Hepatic stellate cell (primary cell): ENCODE data around the gene THRB.

ENCODE experiments used
- DNase-seq: peaks from one replicate; pipeline ENCODE4 v3.0.0; 2011; ENCODE audit warnings: low spot score

The THRB gene

DNA sequence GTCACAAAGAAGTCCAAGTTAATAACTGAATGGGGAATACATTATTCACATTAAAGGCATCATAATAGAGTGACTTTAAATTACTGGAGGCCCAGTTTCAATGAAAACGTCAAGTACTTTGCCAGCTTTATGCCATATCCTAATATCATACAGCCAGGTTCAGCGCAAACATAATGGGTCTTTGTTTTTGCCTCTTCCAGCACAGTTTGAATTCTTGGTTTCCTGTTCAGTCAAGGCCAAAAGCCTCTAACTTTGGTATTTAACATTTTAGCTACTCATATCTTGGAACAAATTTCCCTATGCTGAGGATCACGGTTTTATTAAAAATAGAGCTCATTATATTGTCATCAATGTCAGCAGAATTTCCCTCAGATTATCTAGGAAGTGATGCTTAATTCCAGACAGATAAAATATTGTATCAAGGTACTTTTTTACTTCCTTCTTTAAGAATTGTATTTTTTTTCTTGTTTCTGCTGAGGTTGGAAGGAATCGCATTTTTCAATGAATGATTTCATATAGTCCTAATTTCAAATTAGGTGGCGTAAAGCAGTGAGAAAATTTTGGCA lies 269.2 kb downstream of the THRB start:
- no peak for DNase-seq

DNA sequence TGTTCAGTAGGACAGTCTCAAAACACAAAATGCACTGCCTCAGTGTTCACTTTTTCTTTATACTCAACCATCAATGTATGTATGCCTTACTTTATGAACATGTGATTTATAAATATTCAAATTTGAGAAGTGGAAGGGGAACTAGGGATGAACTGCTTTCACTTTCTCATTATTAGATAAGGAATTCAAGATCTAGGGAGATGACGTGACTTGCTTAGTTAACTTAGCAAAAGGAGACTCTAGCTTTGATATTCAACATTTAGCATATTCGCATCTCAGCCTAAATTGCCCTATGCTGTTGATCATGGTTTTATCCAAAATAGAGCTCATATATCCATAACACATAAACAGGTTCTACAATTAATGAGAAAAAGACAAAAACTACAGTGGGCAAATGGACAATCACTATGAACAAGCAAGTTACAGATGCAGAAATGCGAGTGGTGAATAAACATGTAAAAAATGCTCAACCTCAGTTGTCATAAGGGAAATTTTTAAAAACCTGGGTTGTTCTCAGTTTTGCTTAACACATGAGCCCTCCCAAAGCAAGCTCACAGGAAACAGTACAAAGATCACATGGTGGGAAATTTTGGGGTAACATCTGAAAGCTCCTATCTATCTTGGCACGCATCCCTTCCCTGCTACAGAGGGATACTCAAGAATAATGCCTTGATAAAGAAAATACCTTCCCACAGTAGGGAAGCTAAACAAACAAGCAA lies 269.8 kb downstream of the THRB start:
- no peak for DNase-seq

DNA sequence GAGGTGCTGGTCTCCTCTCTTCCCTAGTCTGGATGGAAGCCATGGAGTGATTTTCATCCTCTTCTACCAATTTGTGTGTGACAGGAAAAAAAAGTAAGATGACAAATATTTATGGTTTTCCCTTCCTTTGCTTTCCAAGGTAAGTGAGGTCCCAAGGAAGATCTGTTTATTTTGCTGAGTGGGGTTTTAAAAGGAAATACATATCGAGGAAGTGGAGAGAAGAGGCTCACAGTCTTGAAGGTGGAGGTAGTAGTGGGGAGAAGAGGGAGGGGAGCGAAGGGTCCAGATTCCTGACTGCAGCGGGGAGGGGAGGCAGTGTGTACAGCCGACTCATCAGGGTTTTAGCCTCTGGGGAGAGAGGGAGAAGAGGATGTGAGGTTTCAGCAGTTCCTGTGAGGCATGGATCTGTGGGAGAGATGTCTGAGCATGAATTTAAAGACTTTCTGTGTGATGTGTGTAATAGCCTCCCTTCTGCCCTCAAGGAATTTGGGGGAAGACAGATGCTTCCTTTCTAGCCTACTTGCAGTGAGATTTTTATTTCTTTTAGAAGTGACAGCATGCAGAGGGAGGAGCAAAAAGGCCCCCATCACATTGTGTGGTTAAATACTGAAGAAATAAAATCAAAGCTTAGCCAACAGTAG lies 272.4 kb downstream of the THRB start:
- no peak for DNase-seq

DNA sequence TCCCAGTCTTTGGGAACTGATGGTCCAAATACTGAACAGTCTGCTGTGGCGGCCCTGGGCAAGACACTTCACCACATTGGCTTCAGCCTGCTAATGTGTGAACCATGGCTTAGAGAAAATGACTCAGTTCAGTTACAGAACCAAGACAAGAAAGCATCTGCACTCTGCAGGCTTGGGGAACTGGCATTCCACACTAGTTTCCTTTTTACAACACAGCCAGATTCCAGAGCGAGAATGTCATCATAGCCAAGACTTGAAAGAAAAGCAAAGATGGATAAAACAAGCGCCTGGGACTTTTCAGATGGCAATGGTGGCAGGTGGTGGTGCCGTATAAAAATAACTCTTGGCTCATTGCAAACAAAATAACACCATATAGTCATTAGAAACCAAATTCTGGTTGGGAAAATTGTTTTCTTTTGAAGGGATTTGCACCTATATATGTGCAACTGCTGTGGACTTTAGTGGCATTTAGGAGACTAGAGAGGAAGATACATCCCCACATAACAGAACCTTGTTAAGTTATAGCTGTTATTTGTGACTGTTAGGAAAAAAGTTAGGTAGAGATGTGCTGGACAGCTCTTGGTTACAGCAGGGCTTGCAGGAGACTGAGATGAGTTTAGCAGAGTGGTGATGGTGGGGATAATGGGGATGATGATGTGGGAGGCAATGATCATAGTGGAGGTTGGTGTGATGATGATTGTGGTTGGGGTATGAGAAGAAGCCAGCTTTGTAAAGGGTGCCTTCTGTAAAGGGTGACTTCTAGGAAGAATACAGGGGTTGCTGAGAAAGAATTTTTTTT lies 273.6 kb downstream of the THRB start:
- peak; percentile 74 for DNase-seq

DNA sequence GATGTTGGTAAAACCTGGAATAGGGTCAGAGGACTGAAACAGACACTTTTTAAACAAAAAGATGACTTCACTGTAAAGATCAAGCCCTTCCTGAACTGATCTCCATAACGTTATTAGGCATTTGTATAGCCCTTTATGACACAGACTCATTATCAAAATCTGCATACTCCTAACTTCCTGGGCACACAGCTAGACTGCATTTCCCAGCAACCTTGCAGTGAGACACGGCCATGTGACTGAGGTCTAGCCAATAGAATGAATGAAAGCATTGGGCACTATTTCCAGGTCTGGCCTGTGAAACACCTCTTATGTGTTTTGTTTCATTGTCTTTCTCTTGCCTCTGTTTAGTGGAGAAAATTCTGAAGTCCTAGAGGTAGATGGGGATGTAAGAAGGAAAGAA lies 279.1 kb downstream of the THRB start:
- DNase-seq, result no peak

DNA sequence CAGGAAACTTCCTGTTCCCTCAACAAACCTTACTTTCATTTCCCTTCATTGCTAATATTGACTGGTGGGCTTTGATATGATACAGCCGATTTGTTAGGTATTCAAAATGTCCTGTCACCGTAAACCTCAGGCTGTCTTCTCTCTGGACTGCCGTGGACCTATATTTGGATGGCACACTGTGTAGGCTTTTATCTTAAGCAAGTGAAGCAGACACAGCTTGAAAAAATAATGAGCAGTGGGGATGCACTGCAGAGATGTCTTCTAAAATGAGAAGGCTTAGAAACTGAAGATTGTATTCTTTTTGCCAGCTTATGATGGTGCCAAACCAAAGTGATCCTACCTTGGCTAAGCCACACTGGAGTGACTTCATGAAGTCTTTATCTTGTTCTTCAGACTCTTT lies 283.3 kb downstream of the THRB start:
- no peak for DNase-seq

DNA sequence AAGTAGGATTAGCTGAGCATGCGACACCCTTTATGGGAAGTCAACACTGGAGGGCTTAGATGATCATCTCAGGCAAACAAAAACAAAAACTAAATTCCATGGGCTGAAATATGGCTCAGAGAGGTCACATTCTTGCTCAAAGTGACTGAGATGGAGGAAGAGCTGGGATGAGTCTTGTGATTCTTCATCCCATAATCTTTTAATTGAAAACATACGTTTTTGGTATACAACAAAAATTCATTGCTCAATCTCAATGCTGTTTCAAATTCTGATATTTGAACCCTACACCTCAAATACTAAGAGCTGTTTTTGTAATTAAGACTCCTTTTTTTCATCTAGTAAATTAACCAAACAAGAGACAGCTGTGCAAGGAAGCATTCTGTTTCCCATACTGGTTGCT lies 292.6 kb downstream of the THRB start:
- no peak for DNase-seq

DNA sequence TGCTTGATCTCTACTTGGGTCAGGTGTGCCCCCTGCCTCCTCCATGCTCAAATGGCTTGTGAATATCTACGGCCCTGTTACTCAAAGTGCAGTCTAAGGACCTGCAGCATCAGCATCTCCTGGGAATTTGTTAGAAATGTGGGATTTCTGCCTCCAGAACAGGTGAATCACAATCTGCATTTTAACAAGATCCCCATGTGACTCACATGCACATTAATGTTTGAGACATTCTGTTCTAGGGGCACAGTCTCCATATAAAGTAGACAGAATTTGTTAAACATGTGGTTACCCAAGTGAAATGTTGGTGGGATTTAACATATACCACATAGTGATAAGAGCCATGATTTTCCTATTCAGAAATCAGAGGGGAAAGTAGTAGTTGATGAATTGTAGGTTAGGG lies 293.3 kb downstream of the THRB start:
- DNase-seq, result no peak

DNA sequence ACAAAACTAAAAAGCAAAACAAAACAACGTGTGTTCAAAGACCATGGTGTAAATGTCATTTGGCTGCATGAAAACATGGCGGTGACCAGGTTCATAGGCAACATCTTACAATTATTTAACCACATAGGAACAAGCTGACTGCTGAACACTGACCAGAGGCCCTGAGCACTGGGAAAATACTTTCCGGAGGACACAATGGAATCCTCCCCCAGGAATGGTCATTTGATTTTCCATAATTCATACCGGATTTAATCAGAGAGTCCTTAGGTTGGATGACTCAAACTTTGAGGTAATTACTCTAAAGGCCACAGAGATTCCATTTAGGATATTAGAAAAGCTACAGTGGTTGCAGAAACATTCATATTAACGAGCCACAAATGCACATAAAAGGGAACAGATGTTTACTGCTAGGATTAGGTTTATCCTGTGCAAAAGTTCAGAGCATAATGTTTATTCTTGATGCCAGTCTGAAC lies 294.8 kb downstream of the THRB start:
- peak; percentile 8 for DNase-seq

DNA sequence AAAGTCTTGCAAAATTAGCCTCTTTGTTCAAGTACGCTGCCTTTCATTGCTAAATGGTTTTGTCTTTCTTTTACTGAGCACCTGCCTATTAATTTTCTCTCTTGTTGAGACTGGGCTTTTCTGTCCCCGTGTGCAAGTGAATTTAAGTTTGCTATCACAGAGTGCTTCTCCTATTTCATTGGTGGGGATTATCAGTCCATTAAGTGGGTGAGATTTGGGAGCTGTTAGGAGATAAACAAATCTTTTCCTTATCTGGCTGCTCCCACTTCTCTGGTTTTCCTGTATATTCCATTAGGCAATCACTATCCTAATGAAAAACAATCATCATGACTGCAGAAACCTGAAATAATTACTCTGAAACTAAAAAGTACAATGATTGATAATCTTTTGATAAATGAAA lies 295.4 kb downstream of the THRB start:
- no peak for DNase-seq

DNA sequence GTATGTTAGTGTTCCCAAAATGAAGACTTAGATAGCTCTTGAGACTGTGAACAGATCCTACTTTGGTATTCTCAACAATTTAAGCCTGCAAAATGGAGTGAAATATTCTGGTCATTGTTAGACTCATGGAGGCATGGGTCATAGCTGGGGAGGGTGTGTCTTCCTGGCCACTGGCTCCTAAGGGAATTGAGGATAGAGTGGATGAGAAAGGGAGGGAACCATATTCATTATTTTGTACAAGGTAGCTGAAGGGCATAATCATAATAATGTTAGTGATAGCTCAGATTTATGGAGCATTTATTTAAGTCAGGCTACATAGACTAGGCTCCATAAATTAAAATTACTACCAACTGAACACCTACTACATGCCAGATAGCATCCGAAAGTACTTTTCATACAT lies 295.9 kb downstream of the THRB start:
- DNase-seq, result no peak

DNA sequence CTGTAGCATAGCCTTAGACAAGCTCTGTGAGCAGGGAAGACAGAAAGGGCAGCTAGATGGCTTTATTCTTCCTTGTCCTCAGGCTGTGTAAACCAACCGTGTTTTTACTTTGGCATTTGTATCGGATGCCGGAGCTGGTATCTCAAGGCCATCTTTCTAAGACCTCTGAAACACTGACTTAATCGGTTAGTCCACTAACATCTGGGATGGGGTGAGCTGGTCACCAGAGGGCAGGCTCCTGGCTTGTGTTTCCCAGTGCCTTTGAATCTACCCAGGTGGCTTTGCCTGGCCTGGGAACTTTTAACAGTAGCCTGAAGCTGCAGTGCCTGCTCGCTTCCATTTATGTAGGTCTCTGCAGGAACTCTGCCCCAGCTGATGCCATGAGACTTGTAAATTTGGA lies 296.8 kb downstream of the THRB start:
- DNase-seq, result no peak

DNA sequence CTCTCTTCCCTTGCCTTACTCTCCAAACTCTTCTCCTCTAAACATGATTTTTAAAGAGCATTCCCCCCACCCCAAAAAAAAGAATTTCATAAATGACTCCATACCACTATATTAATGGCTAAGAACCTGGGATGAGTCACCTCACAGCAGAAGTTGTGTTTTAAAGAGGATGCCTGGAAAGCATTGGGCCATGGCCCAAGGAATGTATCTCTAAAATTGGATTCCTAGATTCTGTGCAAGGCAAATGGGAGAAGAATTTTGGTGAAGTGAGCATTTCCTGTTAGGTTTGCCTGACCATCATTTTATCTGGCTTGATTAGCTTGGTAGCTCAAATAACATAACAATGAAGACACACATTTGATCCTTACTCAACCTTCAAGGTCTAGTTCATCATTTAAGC lies 298.1 kb downstream of the THRB start:
- peak; percentile 18 for DNase-seq

DNA sequence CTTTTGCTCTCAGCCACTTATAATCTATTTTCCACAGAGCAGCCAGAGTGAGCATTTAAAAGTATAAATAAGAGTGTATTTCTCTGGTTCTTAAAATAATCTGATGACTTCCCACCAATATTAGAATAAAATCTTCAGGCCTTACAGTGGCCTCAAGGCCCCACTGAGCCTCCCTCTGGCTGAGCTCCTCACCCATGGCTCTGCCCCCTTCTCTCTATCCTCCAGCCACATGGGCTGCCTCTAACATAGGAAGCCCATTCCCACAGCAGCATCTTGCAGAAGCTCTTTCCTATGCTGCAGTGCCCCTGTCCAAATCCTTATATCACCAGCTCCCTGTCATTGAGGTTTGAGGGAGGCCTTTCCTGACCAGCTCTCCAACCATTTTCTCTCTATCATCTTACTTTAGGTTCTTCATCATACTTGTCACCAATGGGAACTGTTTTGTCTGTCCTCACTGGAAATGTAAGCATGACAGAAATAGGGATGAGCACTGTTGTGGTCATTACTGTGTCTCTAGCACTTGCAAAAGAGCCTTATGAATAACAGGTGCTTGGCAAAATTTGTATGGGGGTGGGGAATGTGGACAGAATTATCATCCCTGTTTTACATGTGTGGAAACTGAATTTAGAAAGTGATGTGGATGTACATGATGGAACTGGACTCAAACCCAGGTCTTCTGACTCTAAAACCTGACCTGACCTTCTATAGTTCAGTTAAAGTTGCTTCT lies 299.0 kb downstream of the THRB start:
- DNase-seq, result no peak

DNA sequence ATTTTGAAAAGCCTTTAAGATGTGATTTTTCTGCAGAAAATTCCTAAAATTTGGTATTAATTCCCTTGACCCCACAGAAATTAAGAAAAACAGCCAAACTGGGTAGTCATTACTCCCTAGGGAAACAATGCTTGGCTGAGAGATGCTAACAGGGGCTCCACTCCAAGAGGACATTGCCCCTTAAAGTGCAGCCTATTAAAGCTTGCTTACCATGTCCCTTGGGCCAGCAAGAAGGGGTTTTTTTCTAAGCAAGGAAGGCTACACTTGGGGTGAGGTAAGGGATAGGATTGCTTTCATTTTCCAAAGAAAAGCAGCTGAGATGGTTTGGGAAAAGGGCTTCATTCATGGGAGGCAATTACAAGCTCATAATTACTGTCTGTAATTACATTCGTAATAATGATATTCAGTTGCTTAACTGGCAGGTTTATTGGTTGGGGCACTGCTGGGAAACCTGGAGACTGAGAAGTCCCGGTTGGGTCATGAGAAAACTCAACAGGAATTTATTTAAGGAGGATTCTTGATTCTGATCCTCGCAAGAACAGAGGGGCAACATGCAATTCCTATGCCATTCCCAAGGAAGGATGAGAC lies 302.1 kb downstream of the THRB start:
- no peak for DNase-seq

DNA sequence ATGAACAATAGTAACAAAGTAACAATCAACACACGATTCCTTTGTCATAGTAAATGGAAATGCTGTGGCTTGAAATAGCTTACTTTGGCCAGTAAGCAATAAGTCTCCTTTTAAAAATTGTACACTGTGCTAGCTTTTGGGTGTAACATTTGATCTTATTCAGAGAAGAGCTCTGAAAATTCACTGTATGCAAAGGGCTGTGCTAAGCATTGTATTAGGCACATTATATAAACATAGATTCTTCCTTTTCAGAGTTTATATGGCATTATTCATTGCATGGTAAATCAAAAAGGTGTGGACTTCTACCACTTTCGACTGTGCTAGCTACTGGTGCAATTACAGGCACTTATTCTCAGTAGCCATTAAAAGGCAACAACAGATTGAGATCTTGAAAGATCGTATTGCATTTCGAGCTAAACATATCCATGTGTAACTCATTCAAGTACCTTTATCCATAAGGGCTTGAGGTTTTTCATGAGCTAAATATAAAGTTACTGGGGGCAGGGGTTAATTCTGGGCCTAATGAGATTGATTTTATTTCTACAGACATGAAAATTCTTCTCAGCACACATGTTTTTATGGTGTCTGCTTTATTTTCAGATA lies 302.7 kb downstream of the THRB start:
- no peak for DNase-seq

DNA sequence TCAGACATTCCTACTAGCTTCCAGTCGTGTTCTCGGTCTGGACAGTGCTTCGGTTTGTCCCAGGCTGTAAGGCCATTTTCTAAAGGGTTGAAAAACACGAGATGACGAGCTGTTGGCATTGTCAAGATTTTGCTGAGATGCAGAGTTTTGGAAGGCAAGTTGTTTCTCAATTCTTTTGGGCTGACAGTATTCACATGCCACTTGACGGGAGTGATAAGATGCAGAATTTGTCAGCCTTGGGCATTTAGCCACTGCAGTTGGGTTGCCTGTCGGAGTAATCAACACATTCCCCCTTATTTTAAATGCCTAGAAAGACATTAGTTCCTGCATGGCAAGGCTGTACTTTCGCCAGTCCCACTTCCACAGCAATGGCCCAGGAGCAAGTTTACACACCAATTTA lies 304.4 kb downstream of the THRB start:
- no peak for DNase-seq

DNA sequence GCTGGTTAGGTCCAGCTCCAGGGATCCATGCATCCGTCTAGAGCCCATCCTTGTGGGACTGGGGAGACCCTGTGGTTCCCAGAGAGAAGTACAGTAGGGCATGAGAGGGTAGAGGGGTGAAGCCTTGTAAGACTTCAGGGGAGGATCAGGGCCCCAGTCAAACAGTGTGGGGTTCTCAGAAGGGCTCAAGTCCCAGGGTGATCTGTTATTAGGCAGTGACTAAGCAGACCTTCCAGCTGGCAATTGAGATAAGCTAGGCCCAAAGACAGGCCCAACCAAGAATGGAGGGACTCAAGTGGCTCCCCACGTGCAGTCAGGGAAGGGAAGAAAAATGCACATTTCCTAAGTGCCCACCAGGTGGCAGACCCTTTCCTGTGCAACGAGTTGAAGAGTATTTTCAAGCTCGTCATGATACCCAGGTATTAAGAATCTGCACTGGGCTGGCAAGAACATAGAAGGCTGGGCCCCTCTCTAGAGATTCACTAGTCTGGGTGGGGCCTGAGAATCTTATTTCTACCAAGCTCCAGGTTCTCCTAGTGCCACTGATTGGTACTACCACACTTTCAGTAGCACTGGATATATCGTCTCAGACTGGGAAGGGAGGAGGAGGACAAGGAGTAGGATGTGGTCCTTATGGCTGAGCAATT lies 308.8 kb downstream of the THRB start:
- DNase-seq, result peak; percentile 40

DNA sequence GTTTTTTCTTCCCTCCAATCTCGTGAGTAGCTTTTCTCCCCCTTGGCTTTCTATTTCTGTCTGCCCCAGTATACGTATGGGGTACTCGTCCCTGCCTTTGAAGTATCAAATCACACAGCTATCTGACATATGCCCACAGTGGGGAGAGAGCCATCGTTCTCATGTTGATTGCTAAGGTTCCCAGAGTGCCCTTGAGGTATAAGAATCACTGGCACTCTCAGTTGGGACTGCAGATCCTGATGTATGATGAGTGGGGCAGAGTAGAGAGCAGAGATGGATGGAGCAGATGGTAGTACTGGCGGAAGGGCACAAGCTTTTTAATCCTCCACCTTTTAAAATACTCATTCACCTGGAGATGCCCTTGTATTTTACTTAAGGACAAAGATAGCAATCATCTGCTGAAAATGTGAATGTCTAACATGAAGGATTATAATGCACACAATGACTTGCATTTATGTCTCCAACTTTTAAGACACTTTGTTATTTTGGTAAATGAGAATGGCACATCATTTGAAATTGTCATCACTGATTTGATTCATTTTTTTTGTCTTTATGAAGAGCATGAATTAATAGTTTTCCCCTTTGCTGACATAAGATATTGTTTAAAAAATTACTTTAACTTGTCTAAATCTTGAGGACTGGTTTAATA lies 310.0 kb downstream of the THRB start:
- DNase-seq, result no peak

DNA sequence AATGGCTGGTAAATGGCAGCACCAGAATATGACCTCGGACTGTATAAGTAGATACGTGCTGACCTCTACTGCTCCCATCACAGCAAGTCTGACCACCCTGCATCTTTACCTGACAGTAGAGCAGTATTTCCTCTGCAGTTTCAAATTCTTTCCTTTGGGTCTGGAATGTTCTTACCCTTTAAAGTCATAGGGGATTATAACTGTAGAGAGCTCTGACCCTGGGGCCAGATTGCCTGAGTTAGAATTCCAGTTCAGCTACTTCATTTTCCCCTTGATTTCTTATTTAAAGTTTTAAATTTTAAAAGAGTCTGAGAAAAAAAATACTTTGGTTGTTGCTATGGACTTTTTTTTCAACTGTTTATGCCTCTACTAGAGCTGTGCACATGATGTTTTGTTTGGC lies 311.9 kb downstream of the THRB start:
- DNase-seq, result no peak
